Progenitor cell of endocrine pancreas (in vitro differentiated cells): Measurements from ENCODE around the gene CIB2. TPM values are rescaled to one million over a fixed set of nuclear protein-coding genes. Genes with fewer than 3 reads are reported as not detected.
A peak's percentile ranks its signal among the peaks of the same experiment; 100 is the strongest.

Experiments used
- DNase-seq: peaks from one replicate; pipeline ENCODE4 v3.0.0; 2021; ENCODE audit warnings: low spot score; ENCODE audit not compliant: unreplicated experiment
- H3K27ac Mint-ChIP-seq: 2 replicates; pipeline ENCODE4 v1.8.0; 2021; ENCODE audit warnings: mild to moderate bottlenecking, moderate library complexity, mixed read lengths
- H3K27me3 Mint-ChIP-seq: 2 replicates; pipeline ENCODE4 v1.8.0; 2021; ENCODE audit warnings: mixed read lengths
- H3K36me3 Mint-ChIP-seq: 2 replicates; pipeline ENCODE4 v1.8.0; 2022; ENCODE audit warnings: mixed read lengths; ENCODE audit not compliant: insufficient read depth
- H3K4me1 Mint-ChIP-seq: 2 replicates; pipeline ENCODE4 v1.8.0; 2021; ENCODE audit warnings: low read depth, mixed read lengths
- H3K4me3 Mint-ChIP-seq: 2 replicates; pipeline ENCODE4 v1.8.0; 2021; ENCODE audit warnings: low read depth, mild to moderate bottlenecking, moderate library complexity, mixed read lengths
- H3K9me3 Mint-ChIP-seq: 2 replicates; pipeline ENCODE4 v1.8.0; 2021; ENCODE audit warnings: low read depth, mixed read lengths
- total RNA-seq: library from RNA; stranded (reverse); gene quantifications from 2 replicates; pipeline ENCODE4 v1.2.1, GENCODE V29; 2021
- TF ChIP-seq, protein P1 (sequence below): fragments of 200-600 bp; sonication (generic); IDR thresholded peaks from one replicate; pipeline ENCODE4 v1.5.0; 2021; ENCODE audit warnings: antibody characterized with exemption, mild to moderate bottlenecking; ENCODE audit not compliant: unreplicated experiment

Gene CIB2
- total RNA-seq, 1 donor from 2014 or later: 44.9 TPM

DNA sequence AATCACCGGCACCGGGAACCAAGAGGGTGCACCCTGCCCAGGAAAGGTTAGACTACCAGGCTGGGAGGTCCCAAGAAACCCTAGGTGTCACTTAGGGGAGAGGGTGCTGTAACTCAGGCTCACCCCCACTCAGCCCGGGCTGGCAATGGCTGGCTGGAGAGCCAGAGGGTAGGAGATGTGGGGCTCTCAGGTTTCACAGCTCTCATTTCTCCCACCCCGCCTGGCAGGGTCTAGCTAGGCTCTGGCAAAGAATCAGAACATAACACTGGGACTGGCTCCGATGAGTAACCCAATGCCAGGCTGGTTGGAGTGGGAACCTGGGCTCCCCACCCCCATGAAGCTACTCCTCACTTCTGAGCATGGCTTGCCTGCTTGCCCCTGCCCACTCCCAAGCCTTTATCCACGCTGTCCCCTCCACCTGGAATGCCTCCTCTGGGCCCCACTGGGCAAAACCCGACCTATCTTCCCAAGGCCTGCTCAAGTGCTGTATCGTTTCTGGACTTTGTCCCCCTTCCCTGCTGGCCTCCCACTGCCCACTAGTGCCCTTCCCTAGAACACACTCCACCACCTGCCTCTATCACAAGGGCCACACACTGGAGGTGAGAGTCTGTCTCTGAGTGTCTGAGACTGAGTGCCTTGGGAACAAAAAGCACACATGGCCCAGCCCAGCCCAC lies 2.0 kb downstream of the CIB2 start:
- no peak overlapping the region for H3K4me3 Mint-ChIP-seq
- peaks cover 2% of the 10 kb centered on the region for H3K36me3 Mint-ChIP-seq
- H3K9me3 Mint-ChIP-seq: no peaks in the 10 kb centered on the region
- no peaks in the 10 kb centered on the region for H3K27me3 Mint-ChIP-seq
- peak overlapping the region; percentile 67 for H3K27ac Mint-ChIP-seq
- peaks cover 30% of the 10 kb centered on the region for H3K4me1 Mint-ChIP-seq
- TF ChIP-seq, protein P1, sequence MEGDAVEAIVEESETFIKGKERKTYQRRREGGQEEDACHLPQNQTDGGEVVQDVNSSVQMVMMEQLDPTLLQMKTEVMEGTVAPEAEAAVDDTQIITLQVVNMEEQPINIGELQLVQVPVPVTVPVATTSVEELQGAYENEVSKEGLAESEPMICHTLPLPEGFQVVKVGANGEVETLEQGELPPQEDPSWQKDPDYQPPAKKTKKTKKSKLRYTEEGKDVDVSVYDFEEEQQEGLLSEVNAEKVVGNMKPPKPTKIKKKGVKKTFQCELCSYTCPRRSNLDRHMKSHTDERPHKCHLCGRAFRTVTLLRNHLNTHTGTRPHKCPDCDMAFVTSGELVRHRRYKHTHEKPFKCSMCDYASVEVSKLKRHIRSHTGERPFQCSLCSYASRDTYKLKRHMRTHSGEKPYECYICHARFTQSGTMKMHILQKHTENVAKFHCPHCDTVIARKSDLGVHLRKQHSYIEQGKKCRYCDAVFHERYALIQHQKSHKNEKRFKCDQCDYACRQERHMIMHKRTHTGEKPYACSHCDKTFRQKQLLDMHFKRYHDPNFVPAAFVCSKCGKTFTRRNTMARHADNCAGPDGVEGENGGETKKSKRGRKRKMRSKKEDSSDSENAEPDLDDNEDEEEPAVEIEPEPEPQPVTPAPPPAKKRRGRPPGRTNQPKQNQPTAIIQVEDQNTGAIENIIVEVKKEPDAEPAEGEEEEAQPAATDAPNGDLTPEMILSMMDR: no peak
- no peak for DNase-seq

DNA sequence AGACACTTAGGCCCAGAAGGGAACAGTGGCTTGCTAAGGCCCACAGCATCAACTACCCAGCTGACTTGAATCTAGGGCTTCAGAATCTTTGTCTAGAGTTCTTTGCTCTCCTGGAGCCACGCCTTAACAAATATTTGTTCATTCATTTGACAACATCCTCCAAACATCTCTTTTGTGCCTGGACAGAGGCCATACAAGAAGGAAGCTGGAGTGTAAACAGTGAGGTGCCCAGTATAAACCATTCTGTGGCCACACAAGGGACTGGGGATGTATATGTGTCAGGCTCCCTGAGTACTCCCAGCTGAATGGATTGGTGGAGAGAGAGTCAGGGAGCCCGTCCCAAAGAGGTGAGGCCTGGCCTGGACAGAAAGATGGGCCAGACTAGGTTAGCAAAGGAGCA lies 3.4 kb downstream of the CIB2 start:
- H3K36me3 Mint-ChIP-seq: peaks cover 2% of the 10 kb centered on the region
- no peaks in the 10 kb centered on the region for H3K9me3 Mint-ChIP-seq
- H3K4me3 Mint-ChIP-seq: peak overlapping the region; percentile 52
- no peaks in the 10 kb centered on the region for H3K27me3 Mint-ChIP-seq
- peak overlapping the region; percentile 54 for H3K27ac Mint-ChIP-seq
- DNase-seq: no peak
- TF ChIP-seq, protein P1: no peak
- peaks cover 30% of the 10 kb centered on the region for H3K4me1 Mint-ChIP-seq

DNA sequence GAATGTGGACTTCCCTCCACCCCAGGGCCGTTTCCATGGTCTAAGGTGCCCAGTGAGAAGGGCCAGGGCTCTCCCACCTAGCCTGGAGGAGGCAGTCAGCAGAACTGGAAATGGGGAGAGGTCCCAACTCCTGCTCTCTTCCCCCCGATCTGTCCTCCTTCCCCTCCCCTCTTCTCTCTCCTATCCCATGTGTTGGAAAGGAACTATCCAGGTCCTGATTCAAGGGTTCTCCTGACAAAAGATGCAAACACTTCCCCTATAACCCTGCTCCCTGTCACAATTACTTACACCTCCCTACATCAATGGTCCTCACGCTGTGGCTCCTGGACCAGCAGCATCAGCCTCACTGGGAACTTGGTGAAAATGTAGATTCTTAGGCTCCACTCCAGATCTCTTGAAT lies 6.0 kb downstream of the CIB2 start:
- Mint-ChIP-seq H3K9me3 (no peaks in the 10 kb centered on the region), H3K4me1 (peaks cover 21% of the 10 kb centered on the region), H3K27ac (no peak overlapping the region), H3K4me3 (no peak overlapping the region), H3K36me3 (peaks cover 3% of the 10 kb centered on the region), H3K27me3 (no peaks in the 10 kb centered on the region)
- no peak for DNase-seq
- TF ChIP-seq, protein P1: no peak

DNA sequence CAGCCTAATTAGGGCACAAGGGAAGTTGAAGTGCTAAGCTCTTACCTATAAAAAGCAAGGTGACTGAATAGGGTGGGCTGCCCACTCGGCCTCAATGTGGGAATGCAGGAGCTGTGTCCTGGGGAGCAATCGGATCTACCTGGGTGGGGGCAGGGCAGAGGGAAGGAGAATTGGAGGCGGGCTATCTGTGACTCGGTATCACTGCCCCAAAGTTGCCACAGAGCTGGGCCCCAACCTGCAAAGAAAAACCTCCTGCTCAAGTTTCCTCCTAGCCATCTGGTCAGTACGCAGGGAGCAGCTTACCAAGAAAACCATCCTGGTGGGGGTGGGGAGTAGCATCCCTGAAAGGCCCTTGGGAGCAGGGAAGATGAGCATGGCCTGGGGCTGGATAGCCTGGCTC lies 10.7 kb downstream of the CIB2 start:
- Mint-ChIP-seq H3K9me3 (no peaks in the 10 kb centered on the region), H3K27ac (no peak overlapping the region), H3K4me1 (peaks cover 6% of the 10 kb centered on the region), H3K27me3 (no peaks in the 10 kb centered on the region), H3K36me3 (peaks cover 2% of the 10 kb centered on the region), H3K4me3 (no peak overlapping the region)
- no peak for DNase-seq
- TF ChIP-seq, protein P1: no peak

DNA sequence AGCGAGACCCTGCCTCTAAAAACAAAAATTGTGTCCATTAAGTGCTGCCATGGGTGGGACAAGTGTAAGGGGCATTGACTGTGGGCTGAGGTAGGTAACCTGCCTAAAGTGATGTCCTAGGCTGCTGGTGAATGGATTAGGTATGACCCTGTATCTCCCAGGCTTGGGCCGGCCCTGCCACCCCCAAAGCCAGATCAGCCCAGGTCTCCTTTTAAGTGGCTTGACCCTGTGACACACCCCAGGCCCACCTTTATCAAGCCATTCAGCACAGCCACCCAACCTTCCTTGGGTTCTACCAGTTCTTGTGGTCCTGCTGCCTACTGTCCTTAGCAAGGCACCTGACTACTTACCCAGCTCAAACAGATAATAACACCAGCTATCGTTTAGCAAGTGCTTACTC lies 18.7 kb downstream of the CIB2 start:
- DNase-seq: no peak
- Mint-ChIP-seq H3K4me3 (no peak overlapping the region), H3K27ac (no peak overlapping the region), H3K36me3 (peaks cover under 1% of the 10 kb centered on the region), H3K4me1 (no peaks in the 10 kb centered on the region), H3K27me3 (no peaks in the 10 kb centered on the region), H3K9me3 (no peaks in the 10 kb centered on the region)
- TF ChIP-seq, protein P1: no peak
